OCI-LY3 (cell line): Measurements from ENCODE around the gene TAS2R30.

Experiments used
- H2AFZ ChIP-seq: fragments of 200-600, 300-600 bp; shearing (Covaris generic); 2 replicates; pipeline ENCODE4 v1.6.0; 2014; ENCODE audit warnings: antibody characterized with exemption, low read depth, low read length
- H3K27ac ChIP-seq: fragments of 200-600, 300-600 bp; sonication (generic); 2 replicates; pipeline ENCODE4 v1.5.1; 2014; ENCODE audit warnings: mild to moderate bottlenecking, low read length, moderate library complexity, mixed read lengths
- H3K27me3 ChIP-seq: fragments of 200-600, 300-600 bp; sonication (generic); 2 replicates; pipeline ENCODE4 v1.6.1; 2014; ENCODE audit warnings: low read depth, low read length, mixed read lengths
- H3K36me3 ChIP-seq: fragments of 200-600, 300-600 bp; sonication (generic); replicated peaks from 2 replicates; pipeline ENCODE3; 2014; ENCODE audit warnings: low read depth, low read length, mixed read lengths
- H3K4me1 ChIP-seq: fragments of 300-600, 200-600 bp; sonication (generic); 2 replicates; pipeline ENCODE4 v1.6.1; 2014; ENCODE audit warnings: low read length, mixed read lengths
- H3K4me2 ChIP-seq: fragments of 200-600, 300-600 bp; sonication (generic); 2 replicates; pipeline ENCODE4 v1.6.1; 2014; ENCODE audit warnings: low read length, mixed read lengths
- H3K4me3 ChIP-seq: fragments of 300-600, 200-600 bp; sonication (generic); 2 replicates; pipeline ENCODE4 v1.5.1; 2014; ENCODE audit warnings: antibody characterized with exemption, mild to moderate bottlenecking, low read length, moderate library complexity
- H3K79me2 ChIP-seq: fragments of 300-600, 200-600 bp; shearing (Covaris generic); 2 replicates; pipeline ENCODE4 v1.6.1; 2014; ENCODE audit warnings: mild to moderate bottlenecking, low read length, mixed read lengths
- H3K9ac ChIP-seq: fragments of 300-600, 200-600 bp; shearing (Covaris generic); 2 replicates; pipeline ENCODE4 v1.6.0; 2014; ENCODE audit warnings: mild to moderate bottlenecking, low read length, moderate library complexity
- H3K9me3 ChIP-seq: fragments of 200-600, 300-600 bp; shearing (Covaris generic); 2 replicates; pipeline ENCODE4 v1.6.1; 2014; ENCODE audit warnings: low read length, mixed read lengths; ENCODE audit not compliant: insufficient read depth
- H4K20me1 ChIP-seq: fragments of 200-600, 300-600 bp; sonication (generic); 2 replicates; pipeline ENCODE4 v1.6.1; 2016; ENCODE audit warnings: low read length, mixed read lengths; ENCODE audit not compliant: insufficient read depth
- CTCF ChIP-seq: fragments of 200-600, 300-600 bp; sonication (generic); IDR thresholded peaks from 2 replicates; pipeline ENCODE4 v1.5.1; 2014; ENCODE audit warnings: antibody characterized with exemption, low read length, low read depth
- EZH2phosphoT487 ChIP-seq: fragments of 200-600 bp; shearing (Covaris generic); IDR thresholded peaks from 2 replicates; pipeline ENCODE4 v1.6.1; 2018; ENCODE audit warnings: antibody characterized with exemption, mixed run types, low read depth

Gene TAS2R30

GRCh38 chr12:11092128-11092527, 42.3 kb downstream of the TAS2R30 start, which contains the start of gene TAS2R43:
TAS2R43 (minus strand) TSS chr12:11092313; CDS start chr12:11092229, 84 bp downstream.
- Histone ChIP-seq H3K27ac (no peak within 1 kb of the TSS), H3K4me3 (no peak within 1 kb of the TSS), H3K4me1 (no peaks in the 10 kb centered on the region), H3K9ac (no peak within 1 kb of the TSS), H3K9me3 (no peaks in the 10 kb centered on the region), H4K20me1 (no peaks in the 10 kb centered on the region), H3K4me2 (no peak within 1 kb of the TSS), H2AFZ (no peak within 1 kb of the TSS), H3K27me3 (no peaks in the 10 kb centered on the region), H3K36me3 (no peaks in the 10 kb centered on the region), H3K79me2 (no peaks in the 10 kb centered on the region)
- no peak for TF ChIP-seq CTCF
- no peak for TF ChIP-seq EZH2phosphoT487

GRCh38 chr12:11089246-11089645, 45.2 kb downstream of the TAS2R30 start:
- H3K4me2 ChIP-seq, result no peak overlapping the region
- H3K4me1 ChIP-seq, result no peaks in the 10 kb centered on the region
- H3K4me3 ChIP-seq, result no peak overlapping the region
- H3K79me2 ChIP-seq, result no peaks in the 10 kb centered on the region
- no peaks in the 10 kb centered on the region for H4K20me1 ChIP-seq
- H3K27ac ChIP-seq, result no peak overlapping the region
- H3K27me3 ChIP-seq, result no peaks in the 10 kb centered on the region
- no peak overlapping the region for H3K9ac ChIP-seq
- TF ChIP-seq CTCF (no peak), EZH2phosphoT487 (no peak)
- no peaks in the 10 kb centered on the region for H3K9me3 ChIP-seq
- H3K36me3 ChIP-seq, result no peaks in the 10 kb centered on the region
- H2AFZ ChIP-seq, result no peak overlapping the region

GRCh38 chr12:11085419-11085818, 49.0 kb downstream of the TAS2R30 start:
- H3K9me3 ChIP-seq, result no peaks in the 10 kb centered on the region
- H2AFZ ChIP-seq, result no peak overlapping the region
- no peak overlapping the region for H3K4me2 ChIP-seq
- no peaks in the 10 kb centered on the region for H3K27me3 ChIP-seq
- no peaks in the 10 kb centered on the region for H4K20me1 ChIP-seq
- TF ChIP-seq EZH2phosphoT487 (no peak), CTCF (no peak)
- no peak overlapping the region for H3K9ac ChIP-seq
- H3K27ac ChIP-seq, result no peak overlapping the region
- H3K79me2 ChIP-seq, result no peaks in the 10 kb centered on the region
- H3K36me3 ChIP-seq, result no peaks in the 10 kb centered on the region
- H3K4me1 ChIP-seq, result no peaks in the 10 kb centered on the region
- H3K4me3 ChIP-seq, result no peak overlapping the region
